ENCODE data around the gene CCDC34. TPM values are rescaled to one million over a fixed set of nuclear protein-coding genes. Genes with fewer than 3 reads are reported as not detected.

Gene CCDC34
- total and polyA plus RNA-seq, 5 experiments from 2014 or later = 1.8 to 4.7 (median 2.4) TPM

DNA sequence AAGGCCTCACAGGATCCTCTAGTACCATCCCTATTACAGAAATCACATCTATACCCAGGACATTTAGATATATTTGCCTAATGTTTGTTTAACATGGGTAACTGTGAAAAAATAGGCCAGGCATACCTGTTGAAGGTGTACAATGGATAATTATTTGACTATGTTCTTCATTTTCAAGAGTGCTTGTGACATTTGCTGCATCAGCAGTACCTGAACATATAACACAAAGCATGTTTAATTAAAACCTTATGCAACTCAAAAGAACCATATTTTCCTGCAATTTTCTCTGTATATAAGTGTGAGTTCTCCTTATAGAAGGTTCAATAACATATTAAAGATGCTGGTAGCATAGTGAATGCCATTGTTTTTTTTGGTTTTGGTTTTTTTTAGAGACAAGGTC, 8.5 kb upstream of the CCDC34 start:
- no peaks in the 10 kb centered on the region for H3K9me3 Mint-ChIP-seq
- POLR2A ChIA-PET = no interaction called here
- no peak overlapping the region for H3K4me3 Mint-ChIP-seq
- no peak for ATAC-seq
- H3K27me3 Mint-ChIP-seq = peaks cover 0 to 2% (median 0%) of the 10 kb centered on the region in 5 donors
- H3K36me3 Mint-ChIP-seq = peaks cover 0 to 6% (median 0%) of the 10 kb centered on the region in 3 donors
- DNase-seq = no peak
- no peaks in the 10 kb centered on the region for H3K4me1 Mint-ChIP-seq
- H3K27ac Mint-ChIP-seq = no peak overlapping the region

DNA sequence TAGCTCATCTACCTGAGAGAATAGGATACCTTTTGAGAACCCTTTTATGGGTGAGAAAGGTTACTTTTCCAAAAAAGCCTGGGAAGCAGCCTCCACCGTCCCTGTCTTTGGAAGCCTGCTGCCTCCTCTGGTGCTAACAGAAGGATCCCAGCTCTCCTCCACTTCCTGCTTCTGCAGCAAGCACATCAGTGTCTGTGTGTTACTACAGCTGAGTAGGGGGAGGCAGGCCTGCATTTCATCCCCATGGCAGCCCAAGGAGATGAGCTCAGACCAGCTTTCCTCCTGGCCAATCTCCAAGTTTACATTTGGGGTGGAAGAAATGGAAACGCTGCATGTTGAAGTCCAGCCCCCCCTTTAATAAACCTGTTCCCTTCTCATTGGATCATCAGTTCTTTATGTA, 7.4 kb upstream of the CCDC34 start:
- peaks cover 0 to 6% (median 0%) of the 10 kb centered on the region in 3 donors for H3K36me3 Mint-ChIP-seq
- peaks cover 0 to 2% (median 0%) of the 10 kb centered on the region in 5 donors for H3K27me3 Mint-ChIP-seq
- no peaks in the 10 kb centered on the region for H3K9me3 Mint-ChIP-seq
- no peak overlapping the region for H3K4me3 Mint-ChIP-seq
- POLR2A ChIA-PET = no interaction called here
- H3K4me1 Mint-ChIP-seq = no peaks in the 10 kb centered on the region
- ATAC-seq = no peak
- DNase-seq = no peak
- H3K27ac Mint-ChIP-seq = peak overlapping the region in 1 of 10 donors; percentile 11

DNA sequence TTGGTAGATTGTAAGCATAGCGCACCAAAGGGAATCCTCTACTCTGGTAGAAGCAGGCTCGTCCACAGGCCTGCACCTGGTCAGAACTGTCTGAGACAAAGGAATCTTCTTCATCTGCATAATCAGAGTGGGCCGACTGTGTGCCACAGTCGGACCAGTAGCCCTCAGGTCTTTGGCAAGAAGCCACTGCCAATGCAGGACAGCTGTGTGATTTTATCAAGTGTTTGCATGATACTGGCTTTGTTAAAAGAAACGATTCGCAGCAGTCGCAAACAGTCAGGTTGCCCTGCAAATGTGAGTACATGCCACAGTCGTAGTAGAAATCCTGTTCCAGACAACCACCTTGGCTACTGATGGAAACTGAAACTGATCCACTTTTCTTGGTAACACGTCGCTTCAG, 4.9 kb upstream of the CCDC34 start:
- Mint-ChIP-seq H3K4me3 (no peak overlapping the region), H3K27ac (peak overlapping the region in 1 of 10 donors; percentile 24), H3K27me3 (peaks cover 0 to 2% (median 0%) of the 10 kb centered on the region in 5 donors), H3K4me1 (peaks cover 4 to 12% (median 9%) of the 10 kb centered on the region in 4 donors), H3K9me3 (no peaks in the 10 kb centered on the region), H3K36me3 (peaks cover 0 to 2% (median 0%) of the 10 kb centered on the region in 3 donors)
- DNase-seq (no peak), ATAC-seq (no peak)
- POLR2A ChIA-PET = no interaction called here

DNA sequence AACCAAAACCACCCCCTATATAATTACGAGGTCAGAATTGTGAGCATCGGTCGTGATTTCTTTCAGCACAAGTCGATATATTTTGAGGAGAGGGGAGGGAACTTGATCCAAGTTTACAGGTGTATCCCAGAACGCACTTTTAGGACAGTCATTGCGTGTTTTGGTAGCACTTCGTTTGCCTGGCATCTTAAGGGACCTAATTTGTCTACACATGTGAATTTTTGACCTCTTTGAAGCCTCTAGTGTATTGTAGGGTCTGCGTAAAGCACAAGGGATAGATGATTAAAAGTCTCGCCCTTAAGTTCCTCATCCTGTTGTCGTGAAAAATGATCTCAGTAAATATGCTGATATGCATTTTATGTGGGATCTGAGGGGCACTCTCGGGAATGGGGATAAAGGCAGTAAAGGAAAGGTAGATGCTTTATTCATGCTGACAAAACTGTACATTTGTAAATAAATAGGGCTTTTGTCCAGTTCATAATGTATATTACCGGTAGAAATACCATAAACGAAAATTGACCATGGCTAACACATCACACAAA, 632 bp upstream of the CCDC34 start:
- Mint-ChIP-seq H3K27me3 (peaks cover 0 to 2% (median 0%) of the 10 kb centered on the region in 5 donors), H3K27ac (peak overlapping the region; percentile 82 to 94 (median 91)), H3K9me3 (no peaks in the 10 kb centered on the region), H3K36me3 (no peaks in the 10 kb centered on the region), H3K4me3 (peak overlapping the region; percentile 85 to 96 (median 92)), H3K4me1 (peaks cover 14 to 32% (median 28%) of the 10 kb centered on the region in 4 donors)
- ATAC-seq = no peak
- POLR2A ChIA-PET = interaction anchor here (0.5 to 1.0 kb wide), 2 partner anchors 64 to 143 kb away, joined by 3 to 8 read pairs; no protein-coding TSS in a partner anchor
- no peak for DNase-seq

DNA sequence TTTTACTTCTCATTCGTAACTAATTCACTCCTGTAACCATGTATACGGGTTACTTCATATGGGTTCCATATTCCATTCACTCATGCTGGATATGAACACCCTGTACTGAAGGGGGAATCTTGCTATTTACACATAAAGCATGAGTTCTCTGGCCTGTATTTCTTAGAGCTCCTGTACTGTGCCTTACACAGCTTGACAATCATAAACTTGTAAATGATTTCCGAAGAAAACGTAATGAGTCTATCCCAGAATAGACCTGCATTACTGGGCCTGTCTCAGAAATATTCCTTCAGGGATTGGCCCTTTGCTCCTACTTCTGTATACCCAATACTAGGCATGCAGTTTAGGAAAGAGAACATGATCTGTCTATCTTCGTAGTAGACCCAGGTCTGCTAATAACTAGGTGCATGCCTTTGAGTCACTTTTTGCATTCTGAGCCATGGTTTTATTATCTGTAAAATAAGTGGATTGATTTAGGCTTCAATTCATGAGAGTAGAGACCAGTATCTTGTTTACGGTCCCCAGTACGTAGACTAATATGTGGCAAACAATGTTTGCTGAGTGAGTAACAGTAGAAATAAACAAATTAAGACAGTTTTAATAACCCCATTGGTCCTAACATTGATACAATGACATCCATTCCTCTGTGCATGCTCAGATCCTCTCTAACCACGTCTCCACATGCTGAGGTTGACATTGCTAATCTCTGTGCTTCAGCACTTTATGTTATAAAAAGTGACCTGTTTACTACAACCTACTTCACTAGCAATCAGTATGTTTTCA, 1.2 kb downstream of the CCDC34 start:
- DNase-seq (peak in 1 of 10 donors; percentile 4), ATAC-seq (no peak)
- peak overlapping the region; percentile 85 to 96 (median 92) for H3K4me3 Mint-ChIP-seq
- no peaks in the 10 kb centered on the region for H3K27me3 Mint-ChIP-seq
- H3K9me3 Mint-ChIP-seq = no peaks in the 10 kb centered on the region
- H3K36me3 Mint-ChIP-seq = no peaks in the 10 kb centered on the region
- peaks cover 14 to 32% (median 28%) of the 10 kb centered on the region in 4 donors for H3K4me1 Mint-ChIP-seq
- POLR2A ChIA-PET = no interaction called here
- H3K27ac Mint-ChIP-seq = peak overlapping the region in 4 of 10 donors; percentile 33 to 94 (median 83)

DNA sequence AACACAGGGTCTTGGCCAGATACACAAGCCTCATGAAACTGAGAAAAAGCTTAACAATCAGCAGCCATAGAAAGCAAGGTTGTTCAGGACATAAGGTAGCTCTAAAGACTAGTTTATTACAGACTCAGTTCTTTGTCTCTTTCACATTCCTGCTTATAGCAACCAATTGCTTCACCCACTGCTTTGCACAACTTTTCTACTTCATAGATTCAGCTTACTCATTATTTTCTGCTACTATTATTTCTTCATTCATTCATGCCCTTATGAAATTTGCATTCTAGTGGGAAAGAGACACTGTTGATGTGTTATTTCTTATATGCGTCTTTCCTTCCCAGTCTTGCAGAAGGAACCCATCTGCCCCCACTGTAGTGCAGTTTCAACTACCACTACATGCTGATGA, 4.7 kb downstream of the CCDC34 start:
- no peak for DNase-seq
- POLR2A ChIA-PET = no interaction called here
- Mint-ChIP-seq H3K27ac (no peak overlapping the region), H3K4me1 (peaks cover 12 to 25% (median 21%) of the 10 kb centered on the region in 4 donors), H3K36me3 (peaks cover 0 to 3% (median 0%) of the 10 kb centered on the region in 3 donors), H3K9me3 (no peaks in the 10 kb centered on the region), H3K4me3 (no peak overlapping the region), H3K27me3 (no peaks in the 10 kb centered on the region)
- ATAC-seq = no peak

DNA sequence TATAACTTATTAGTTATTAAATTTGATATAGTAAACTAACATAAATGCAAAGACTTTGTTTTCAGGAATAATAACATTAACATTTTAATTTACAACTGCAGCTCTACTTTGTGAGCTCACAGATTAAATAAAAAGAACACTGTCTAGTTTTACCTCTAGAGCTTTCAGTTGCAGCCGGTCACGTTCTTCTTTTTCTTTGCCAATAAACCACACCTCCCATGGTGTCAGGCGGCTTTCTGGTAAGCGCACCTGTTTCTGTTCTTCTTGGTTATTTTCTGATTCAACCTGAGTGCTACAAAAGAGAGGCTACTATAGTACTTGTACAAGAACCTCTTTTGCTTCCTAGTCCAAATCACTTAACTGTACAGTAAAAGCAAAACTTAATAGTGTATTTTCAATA, 5.8 kb downstream of the CCDC34 start:
- no peaks in the 10 kb centered on the region for H3K27me3 Mint-ChIP-seq
- DNase-seq (no peak), ATAC-seq (no peak)
- H3K4me3 Mint-ChIP-seq = no peak overlapping the region
- POLR2A ChIA-PET = no interaction called here
- peaks cover 8 to 17% (median 12%) of the 10 kb centered on the region in 4 donors for H3K4me1 Mint-ChIP-seq
- no peak overlapping the region for H3K27ac Mint-ChIP-seq
- H3K36me3 Mint-ChIP-seq = peaks cover 0 to 3% (median 0%) of the 10 kb centered on the region in 3 donors
- H3K9me3 Mint-ChIP-seq = no peaks in the 10 kb centered on the region

DNA sequence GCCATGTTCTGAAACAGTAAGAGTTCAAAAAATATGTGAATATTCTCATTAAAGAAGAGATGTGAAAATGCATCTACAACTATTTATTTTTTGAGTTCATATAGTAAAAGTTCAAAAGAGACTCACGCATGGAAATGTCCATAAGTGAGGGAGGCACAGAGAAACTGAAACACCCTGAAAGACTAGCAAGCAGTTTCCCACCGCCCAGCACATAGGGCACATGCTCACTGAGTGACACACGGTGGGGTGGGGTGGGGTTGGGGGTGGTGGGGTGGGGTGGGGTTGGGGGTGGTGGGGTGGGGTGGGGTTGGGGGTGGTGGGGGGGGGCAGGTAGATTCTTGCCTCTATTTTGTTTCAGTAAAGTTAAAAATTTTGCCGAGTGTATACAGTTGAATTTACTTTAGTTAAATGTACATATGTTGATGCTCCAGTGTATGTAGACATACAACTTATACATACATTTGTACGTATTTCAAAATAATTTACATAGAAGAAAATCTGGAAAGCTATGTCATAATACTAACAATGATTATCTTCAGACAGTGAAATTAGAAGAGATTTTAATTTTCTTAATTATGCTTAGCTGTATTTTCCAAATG, 6.3 kb downstream of the CCDC34 start:
- Mint-ChIP-seq H3K4me3 (no peak overlapping the region), H3K4me1 (peaks cover 6 to 12% (median 7%) of the 10 kb centered on the region in 4 donors), H3K36me3 (peaks cover 0 to 3% (median 0%) of the 10 kb centered on the region in 3 donors), H3K9me3 (no peaks in the 10 kb centered on the region), H3K27ac (no peak overlapping the region), H3K27me3 (no peaks in the 10 kb centered on the region)
- ATAC-seq (no peak), DNase-seq (no peak)
- POLR2A ChIA-PET = no interaction called here

DNA sequence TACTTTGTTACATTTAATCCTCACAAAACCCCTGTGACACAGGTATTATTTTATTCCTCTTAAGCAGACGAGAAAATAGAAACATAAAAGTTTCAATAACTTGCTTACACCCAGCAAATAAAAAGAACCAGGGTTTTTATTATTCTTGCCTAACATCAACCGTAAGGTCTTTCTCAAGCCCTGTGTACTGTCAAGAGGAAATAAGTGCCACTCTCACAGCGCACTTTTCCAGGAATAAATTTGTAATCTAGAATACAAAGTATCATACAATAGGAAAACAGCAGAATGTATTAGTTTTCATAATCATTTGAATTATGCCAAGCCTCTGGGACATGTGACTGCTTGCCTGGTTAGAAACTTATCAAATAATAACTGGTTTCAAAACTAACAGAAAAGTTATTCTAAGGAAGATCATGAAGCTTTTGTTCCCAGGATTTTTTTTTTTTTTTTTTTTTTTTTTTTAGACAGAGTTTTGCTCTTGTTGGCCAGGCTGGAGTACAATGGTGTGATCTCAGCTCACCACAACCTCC, 7.4 kb downstream of the CCDC34 start:
- Mint-ChIP-seq H3K4me3 (no peak overlapping the region), H3K9me3 (no peaks in the 10 kb centered on the region), H3K36me3 (peaks cover 0 to 9% (median 0%) of the 10 kb centered on the region in 3 donors), H3K27ac (no peak overlapping the region), H3K4me1 (peaks cover 0 to 5% (median 2%) of the 10 kb centered on the region in 4 donors), H3K27me3 (no peaks in the 10 kb centered on the region)
- no peak for DNase-seq
- POLR2A ChIA-PET = no interaction called here
- no peak for ATAC-seq

DNA sequence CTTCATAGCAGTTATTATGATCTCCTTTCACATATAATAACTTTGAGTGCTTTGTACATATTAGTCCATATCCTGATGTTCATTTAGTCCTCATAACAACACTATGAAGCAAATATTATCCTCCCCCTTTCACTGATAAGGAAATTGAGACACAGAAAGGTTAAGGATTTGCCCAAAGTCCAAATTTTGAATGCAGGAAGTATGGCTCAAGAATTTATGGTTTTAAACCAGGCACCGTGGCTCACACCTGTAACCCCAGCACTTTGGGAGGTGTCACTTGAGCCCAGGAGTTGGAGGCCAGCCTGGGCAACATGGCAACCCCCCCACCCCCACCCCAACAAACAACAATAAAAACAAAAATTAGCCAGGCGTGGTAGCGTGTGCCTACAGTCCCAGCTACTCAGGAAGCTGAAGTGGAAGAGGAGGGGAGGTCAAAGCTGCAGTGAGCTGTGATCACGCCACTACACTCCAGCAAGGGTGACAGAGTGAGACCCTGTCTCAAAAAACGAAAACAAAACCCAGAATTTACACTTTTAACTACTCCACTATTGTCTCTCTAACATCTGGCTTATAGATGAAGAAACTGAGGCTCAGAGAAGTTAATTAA, 8.6 kb downstream of the CCDC34 start:
- no peaks in the 10 kb centered on the region for H3K9me3 Mint-ChIP-seq
- H3K27ac Mint-ChIP-seq = no peak overlapping the region
- DNase-seq = no peak
- peaks cover 6 to 17% (median 6%) of the 10 kb centered on the region in 3 donors for H3K36me3 Mint-ChIP-seq
- POLR2A ChIA-PET = no interaction called here
- no peaks in the 10 kb centered on the region for H3K27me3 Mint-ChIP-seq
- peaks cover 0 to 3% (median under 1%) of the 10 kb centered on the region in 4 donors for H3K4me1 Mint-ChIP-seq
- ATAC-seq = no peak
- H3K4me3 Mint-ChIP-seq = no peak overlapping the region

DNA sequence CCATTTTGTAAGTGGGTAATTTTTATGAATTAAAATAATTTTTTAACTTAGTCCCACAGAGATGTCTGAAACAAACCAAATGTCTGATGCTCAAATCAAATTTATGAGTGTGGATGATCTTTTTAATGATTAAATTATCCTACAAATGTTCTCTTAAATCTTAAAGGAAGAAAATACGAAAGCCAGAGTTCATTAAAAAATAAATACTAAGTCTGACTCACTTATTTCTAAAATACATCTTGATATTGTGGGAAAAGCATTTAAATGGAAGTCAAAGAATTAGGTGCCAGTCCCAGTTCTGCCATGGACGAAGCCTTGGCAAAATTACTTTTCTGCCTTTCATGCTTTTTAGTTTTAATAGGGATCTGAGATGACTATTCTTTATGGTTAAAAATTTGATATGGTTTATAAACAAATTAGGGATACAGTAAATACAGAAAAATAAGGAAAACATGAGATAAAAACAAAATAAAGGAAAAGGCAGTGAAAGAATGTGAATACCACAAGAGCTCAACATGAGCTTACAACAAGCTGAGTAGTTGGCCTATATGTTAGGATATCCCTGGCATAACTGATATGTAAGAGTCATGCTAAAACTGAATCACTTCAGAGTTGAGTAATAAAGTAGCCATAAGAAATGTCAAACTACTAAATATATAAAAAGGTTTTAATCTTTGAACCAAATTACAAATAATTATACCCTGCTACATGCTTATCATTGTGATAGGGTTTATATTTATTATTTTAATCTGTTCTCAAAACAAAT, 9.2 kb downstream of the CCDC34 start:
- ATAC-seq = no peak
- Mint-ChIP-seq H3K27me3 (no peaks in the 10 kb centered on the region), H3K4me3 (no peak overlapping the region), H3K27ac (no peak overlapping the region), H3K9me3 (no peaks in the 10 kb centered on the region), H3K36me3 (peaks cover 6 to 17% (median 6%) of the 10 kb centered on the region in 3 donors), H3K4me1 (peaks cover 0 to 1% (median 0%) of the 10 kb centered on the region in 4 donors)
- POLR2A ChIA-PET = no interaction called here
- DNase-seq = no peak

DNA sequence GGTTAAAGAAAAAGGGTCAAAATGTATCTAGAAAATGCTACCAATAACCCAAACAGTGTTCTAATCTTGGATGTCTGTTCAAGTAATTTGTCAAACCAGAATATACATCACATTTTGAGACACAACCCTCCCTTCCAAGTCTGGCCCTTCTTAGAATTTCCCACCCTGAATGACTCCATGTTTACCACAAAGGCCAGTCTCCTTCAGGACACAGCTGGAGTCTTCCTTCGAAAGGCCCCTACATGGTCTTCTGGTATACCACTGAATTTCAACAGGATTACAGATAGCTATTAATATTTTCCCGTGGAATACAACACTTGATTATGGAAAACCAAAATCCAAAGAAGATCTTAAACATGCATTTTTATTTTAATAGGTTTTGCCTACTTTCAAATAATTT, 10.2 kb downstream of the CCDC34 start:
- H3K4me3 Mint-ChIP-seq = no peak overlapping the region
- H3K27me3 Mint-ChIP-seq = no peaks in the 10 kb centered on the region
- H3K36me3 Mint-ChIP-seq = peaks cover 6 to 22% (median 8%) of the 10 kb centered on the region in 3 donors
- no peak overlapping the region for H3K27ac Mint-ChIP-seq
- POLR2A ChIA-PET = no interaction called here
- H3K4me1 Mint-ChIP-seq = peaks cover 0 to 2% (median under 1%) of the 10 kb centered on the region in 4 donors
- no peaks in the 10 kb centered on the region for H3K9me3 Mint-ChIP-seq
- DNase-seq (no peak), ATAC-seq (no peak)

All from naive thymus-derived CD8-positive, alpha-beta T cell (primary cell).